ENCODE data around the gene LMAN1L.

Gene LMAN1L

GRCh38 chr15:74794248-74794969 lies 18.2 kb upstream of the LMAN1L start:
- no peak for DNase-seq

DNA sequence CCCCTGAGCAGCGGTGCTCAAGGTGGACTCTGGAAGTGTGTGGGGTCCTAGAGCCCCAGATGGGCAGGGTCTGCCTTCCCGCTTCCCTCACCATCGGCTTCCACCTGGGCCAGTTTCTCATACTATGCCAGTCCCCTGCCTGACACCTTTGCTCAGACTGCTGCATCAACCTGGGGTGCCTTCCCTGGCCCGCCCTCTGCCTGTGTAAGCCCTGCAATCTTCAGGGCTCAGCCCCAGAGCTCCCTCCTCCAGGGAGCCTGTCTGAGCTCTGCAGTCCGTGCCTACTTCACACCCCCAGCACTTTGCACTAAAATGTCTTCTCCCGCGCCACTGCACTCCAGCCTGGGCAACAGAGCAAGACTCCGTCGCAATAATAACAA lies 17.7 kb upstream of the LMAN1L start:
- DNase-seq, result no peak

GRCh38 chr15:74795966-74796625 lies 16.5 kb upstream of the LMAN1L start:
- DNase-seq, result no peak

DNA sequence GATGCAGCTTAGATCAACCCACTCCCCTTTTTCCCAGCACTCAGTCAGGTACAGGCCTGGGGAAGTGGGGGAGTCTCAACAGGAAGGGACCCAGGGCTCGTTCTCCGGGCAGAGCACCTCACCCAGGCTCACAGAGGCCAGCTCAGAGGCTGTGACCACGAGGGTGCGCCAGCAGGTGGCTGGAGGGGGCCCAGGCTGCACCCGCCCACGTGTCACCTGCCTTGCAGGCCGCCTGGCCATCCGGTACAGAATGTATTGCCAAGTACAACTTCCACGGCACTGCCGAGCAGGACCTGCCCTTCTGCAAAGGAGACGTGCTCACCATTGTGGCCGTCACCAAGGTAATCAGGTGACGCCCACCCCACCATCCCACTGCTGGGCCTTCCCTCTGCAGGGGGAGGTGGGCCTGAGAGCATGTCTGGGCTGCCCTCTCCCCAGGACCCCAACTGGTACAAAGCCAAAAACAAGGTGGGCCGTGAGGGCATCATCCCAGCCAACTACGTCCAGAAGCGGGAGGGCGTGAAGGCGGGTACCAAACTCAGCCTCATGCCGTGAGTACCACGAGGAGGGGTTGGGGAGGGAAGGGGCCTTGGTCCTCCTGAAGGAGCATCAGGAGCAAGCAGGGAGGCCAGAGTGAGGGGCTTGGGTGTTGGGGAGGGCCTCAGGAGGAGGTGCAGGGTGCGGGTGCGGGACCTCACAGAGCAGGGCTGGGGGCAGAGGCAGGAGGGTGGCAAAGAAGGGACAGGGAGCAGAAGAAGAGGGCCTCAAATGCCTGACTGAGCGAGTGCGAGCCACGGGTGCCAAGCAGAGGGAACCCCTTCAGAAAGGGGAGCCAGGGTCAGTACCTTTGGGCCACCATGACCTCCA lies 14.0 kb upstream of the LMAN1L start:
- no peak for DNase-seq

- DNase-seq, result no peak
Measured at GRCh38 chr15:74799255-74799855, 13.3 kb upstream of the LMAN1L start.

DNA sequence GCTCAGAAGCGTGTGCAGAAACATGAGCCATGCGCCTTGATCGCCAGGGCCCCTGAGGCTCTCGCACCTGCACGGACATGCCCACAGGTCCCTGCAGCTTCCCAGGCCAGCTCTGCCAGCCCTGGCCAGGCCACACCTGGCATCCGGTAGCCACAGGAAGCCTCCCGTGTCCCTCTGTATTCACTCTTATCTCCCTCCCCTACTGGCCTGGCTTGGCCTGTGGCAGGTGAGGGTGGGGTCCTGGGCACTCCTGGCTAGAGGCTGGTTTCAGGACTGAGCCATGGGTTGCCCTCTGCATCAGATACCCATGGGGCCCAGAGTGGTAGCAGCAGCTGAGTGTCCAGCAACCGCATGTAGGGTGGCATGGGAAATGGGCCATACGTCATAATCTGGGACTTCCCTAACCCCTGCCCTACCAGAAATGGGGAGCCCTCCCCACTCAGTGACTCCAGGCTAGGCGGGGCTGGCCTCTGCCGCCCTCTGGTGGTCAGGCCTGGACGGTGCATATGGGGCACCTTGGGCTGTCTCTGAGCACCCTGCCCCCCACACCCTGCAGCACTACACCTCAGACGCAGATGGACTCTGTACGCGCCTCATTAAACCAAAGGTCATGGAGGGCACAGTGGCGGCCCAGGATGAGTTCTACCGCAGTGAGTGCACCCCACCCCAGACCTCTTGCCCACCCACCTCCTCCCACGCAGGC lies 12.6 kb upstream of the LMAN1L start:
- DNase-seq, result no peak

DNA sequence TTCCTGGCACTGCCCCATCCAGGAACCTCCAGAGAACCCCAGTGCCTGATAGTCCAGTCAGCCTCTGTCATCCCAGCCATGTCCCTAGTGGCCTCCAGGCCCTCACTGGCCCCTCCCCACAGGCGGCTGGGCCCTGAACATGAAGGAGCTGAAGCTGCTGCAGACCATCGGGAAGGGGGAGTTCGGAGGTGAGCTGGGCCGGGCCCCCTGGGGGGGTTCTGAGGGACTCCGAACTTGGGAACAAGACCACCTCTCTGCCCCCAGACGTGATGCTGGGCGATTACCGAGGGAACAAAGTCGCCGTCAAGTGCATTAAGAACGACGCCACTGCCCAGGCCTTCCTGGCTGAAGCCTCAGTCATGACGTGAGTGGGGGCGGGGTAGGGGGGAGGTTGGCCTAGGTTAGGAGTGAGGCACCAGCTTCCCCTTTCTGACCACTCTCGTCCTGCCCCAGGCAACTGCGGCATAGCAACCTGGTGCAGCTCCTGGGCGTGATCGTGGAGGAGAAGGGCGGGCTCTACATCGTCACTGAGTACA lies 12.0 kb upstream of the LMAN1L start:
- DNase-seq, result no peak

GRCh38 chr15:74801311-74801997 lies 11.2 kb upstream of the LMAN1L start:
- no peak for DNase-seq

GRCh38 chr15:74802290-74802689 lies 10.3 kb upstream of the LMAN1L start:
- no peak for DNase-seq

- DNase-seq, result no peak
Measured at GRCh38 chr15:74802862-74803447, 9.7 kb upstream of the LMAN1L start.

DNA sequence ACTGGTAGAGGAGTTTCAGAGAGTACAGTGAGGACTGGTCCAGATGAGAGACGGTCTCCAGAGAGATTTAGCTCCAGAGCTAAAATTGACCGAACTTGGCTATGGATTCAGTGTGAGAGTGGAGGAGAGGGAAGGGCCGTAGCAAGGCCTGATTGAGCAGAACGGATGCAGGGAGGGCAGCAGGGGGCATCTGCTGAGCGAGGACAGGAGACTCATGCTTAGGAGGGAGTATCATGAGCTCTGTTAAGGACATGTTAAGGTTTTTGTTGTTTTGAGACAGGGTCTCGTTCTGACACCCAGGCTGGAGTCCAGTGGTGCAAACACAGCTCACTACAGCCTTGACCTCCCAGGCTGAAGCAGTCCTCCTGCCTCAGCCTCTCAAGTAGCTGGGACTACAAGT lies 7.7 kb upstream of the LMAN1L start:
- DNase-seq, result no peak

GRCh38 chr15:74807282-74807681 lies 5.4 kb upstream of the LMAN1L start:
- no peak for DNase-seq

DNA sequence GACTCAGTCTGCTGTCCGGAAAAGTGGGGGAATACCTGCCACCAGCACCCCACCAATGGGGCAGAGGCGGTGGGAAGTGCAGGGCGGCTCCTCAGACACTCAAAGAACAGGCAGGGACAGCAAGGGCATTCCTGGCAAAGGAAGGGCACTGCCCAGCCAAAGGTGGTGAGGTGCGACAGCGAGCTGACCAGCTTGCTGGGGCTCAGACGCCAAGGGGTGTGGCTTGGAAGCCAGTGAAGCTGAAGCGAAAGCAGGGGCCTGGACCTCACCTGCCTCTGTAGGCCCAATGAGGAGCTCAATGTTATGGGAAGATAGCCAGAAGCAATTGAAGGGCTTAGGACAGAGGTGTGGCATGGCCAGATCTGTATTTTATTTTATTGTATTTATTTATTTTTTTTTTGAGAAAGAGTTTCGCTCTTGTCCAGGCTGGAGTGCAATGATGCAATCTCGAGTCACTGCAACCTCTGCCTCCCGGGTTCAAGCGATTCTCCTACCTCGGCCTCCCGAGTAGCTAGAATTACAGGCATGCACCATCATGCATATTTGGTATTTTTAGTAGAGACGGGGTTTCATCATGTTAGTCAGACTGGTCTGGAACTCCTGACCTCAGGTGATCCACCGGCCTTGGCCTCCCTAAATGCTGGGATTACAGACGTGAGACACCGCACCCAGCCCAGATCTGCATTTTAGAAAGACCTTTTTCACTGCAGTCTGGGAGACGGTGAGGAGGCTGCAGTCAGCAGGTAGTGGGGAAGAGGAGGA lies 4.4 kb upstream of the LMAN1L start:
- no peak for DNase-seq

DNA sequence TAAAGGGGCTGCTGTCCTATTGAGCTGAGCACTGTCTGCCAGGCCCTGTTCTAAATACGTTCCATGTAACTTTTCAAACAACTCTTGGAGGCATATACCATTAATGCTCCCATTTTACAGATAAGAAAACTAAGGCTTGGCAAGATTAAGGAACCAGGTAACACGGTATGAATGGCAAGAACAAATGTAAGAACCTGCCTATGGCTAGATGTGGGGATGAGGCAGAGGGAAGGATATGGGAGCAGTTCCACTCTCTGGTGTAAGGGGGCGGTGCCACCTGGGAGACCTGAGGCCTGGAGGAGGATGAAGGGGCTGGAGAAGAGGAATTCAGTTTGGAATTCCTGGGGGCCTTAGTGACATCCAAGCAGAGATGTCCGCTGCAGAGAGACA lies 3.8 kb upstream of the LMAN1L start:
- DNase-seq, result no peak

DNA sequence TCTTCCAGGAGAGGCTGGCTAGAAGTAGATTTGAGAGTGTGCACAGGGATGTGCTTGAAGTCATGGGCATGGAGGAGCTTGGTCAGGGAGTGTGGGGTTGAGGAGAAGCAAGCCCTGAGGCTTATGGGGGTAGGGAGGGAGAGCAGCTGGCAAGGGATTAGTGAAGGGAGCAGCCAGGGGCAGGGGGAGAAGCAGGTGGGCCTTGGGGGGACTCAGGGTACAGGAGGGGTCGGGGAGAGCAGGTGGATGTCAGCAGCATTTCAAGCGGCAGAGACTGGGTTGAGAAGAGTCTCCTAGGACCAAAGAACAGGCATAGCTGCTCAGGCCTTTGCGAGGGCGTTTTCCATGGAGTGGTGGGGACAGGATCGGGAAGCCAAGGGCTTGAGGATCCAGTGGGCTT lies 3.4 kb upstream of the LMAN1L start:
- DNase-seq, result no peak

DNA sequence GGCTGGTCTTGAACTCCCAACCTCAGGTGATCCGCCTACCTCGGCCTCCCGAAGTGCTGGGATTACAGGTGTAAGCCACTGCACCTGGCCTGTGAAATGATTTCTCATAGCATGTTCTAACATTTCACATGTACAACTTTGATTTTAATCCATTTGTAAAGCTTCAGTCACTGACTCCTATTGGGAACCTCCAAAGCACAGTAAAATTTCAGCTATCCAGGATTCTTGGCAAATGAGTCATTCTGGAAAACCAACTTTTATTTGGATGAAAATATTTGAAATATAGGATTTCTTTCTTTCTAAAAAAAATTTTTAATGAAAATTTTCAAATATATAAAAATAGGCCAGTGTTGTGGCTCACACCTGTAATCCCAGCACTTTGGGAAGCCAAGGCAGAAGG lies 2.7 kb upstream of the LMAN1L start:
- DNase-seq, result no peak

GRCh38 chr15:74815121-74815934 lies 2.7 kb downstream of the LMAN1L start:
- no peak for DNase-seq

DNA sequence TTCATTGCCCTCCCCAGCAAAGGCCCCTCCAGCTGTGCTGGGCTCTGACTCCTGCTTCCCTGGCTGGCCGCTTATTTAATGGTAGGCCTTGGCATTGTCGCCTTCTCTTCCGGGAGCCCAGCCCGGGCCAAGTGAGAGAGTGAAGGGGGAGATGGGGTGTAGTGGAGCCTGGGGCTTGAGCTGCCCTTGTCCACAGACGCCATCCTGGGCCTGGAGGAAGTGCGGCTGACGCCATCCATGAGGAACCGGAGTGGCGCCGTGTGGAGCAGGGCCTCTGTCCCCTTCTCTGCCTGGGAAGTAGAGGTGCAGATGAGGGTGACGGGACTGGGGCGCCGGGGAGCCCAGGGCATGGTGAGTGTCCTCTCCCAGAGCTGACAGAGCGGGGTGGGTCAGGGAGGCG lies 3.3 kb downstream of the LMAN1L start:
- DNase-seq, result no peak

DNA sequence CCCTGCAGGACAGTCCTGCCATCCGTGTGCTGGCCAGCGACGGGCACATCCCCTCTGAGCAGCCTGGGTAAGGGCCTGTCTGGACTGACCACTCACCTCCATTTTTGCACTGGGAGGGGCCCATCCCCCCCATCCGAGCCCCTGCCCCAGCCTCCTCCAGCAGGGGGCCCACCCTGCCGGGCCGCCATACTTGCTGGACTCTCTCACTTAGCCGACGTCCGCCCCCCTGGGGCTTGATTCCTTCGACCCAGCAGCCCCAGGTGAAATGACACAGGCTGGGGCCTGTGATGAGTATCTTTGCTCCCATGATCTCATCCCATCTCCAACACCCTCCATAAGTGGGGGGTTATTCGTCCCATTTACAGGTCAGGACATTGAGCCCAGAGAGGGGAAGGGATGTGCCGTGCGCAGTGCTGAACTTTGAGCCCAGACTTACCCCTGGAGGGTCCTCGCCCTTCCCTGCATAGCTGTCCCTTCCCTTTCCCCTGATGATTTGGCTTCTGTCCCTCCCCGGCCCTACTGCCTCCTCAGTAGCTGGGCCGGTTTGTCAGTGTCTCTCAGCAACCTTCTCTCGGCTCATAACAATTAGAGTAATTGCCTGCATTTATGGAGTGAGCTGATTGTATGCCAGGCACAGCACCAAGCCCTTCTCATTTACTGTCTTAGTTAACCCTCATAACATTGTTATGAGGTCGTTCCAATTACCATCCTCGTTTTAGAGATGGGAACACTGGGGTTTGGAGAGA lies 4.2 kb downstream of the LMAN1L start:
- DNase-seq, result no peak
